BLaER1 treated with 17β-estradiol and CSF1 and Interleukin-3, amounts not matched to agents 10 nM and 100 nM (cell line): ENCODE results near the gene MCTP2.
A peak's percentile ranks its signal among the peaks of the same experiment; 100 is the strongest.

Source experiments
- H3K27ac ChIP-seq, 11 experiments: shearing (Covaris generic); formaldehyde crosslinking; 2 replicates each; pipeline ENCODE4 v1.8.1; 2022
- H3K27me3 ChIP-seq, 11 experiments: shearing (Covaris generic); formaldehyde crosslinking; 2 replicates each; pipeline ENCODE4 v1.8.1; 2022
- H3K36me3 ChIP-seq, 11 experiments: shearing (Covaris generic); formaldehyde crosslinking; 2 replicates each; pipeline ENCODE4 v1.8.1; 2022
- H3K4me1 ChIP-seq, 10 experiments: shearing (Covaris generic); formaldehyde crosslinking; 2 replicates each; pipeline ENCODE4 v1.8.1; 2022
- H3K4me2 ChIP-seq, 11 experiments: shearing (Covaris generic); formaldehyde crosslinking; 2 replicates each; pipeline ENCODE4 v1.8.1; 2022
- H3K4me3 ChIP-seq, 10 experiments: shearing (Covaris generic); formaldehyde crosslinking; 2 replicates each; pipeline ENCODE4 v1.8.1; 2022
- H3K9ac ChIP-seq, 11 experiments: shearing (Covaris generic); formaldehyde crosslinking; 2 replicates each; pipeline ENCODE4 v1.8.1; 2022
- H3K9me3 ChIP-seq, 11 experiments: shearing (Covaris generic); formaldehyde crosslinking; replicated peaks in 1 of 11; 2 replicates each; pipeline ENCODE4 v1.8.1; 2022
- H4K20me1 ChIP-seq, 11 experiments: shearing (Covaris generic); formaldehyde crosslinking; 2 replicates each; pipeline ENCODE4 v1.8.1; 2022
- Cebpa-rat ChIP-seq, 11 experiments: shearing (Covaris generic); IDR thresholded peaks; 2 replicates each; pipeline ENCODE4 v1.8.1; 2022

The MCTP2 gene

GRCh38 chr15:94298364-94298763 lies 67.0 kb downstream of the MCTP2 start:
- peaks cover 0 to 22% (median 0%) of the 10 kb centered on the region in 11 experiments; a peak in 4 of 22 replicates for H3K27me3 ChIP-seq
- peak overlapping the region in 3 of 11 experiments; percentile 1 to 49 (median 37); a peak in 3 of 22 replicates for H3K9ac ChIP-seq
- H4K20me1 ChIP-seq = no peaks in the 10 kb centered on the region; a peak in 1 of 22 replicates
- peak overlapping the region; percentile 52 to 84 (median 70) for H3K4me2 ChIP-seq
- H3K4me1 ChIP-seq = peaks cover 20 to 53% (median 38%) of the 10 kb centered on the region in 10 experiments
- H3K27ac ChIP-seq = peak overlapping the region in 7 of 11 experiments; percentile 22 to 68 (median 59); a peak in 13 of 22 replicates
- H3K9me3 ChIP-seq = peaks cover 11 to 28% (median 19%) of the 10 kb centered on the region in 11 experiments; a peak in 20 of 22 replicates
- no peak for TF ChIP-seq Cebpa-rat (IDR thresholded peaks at IDR 0.05)
- H3K36me3 ChIP-seq = peaks cover 0 to 19% (median 0%) of the 10 kb centered on the region in 11 experiments; a peak in 9 of 22 replicates
- H3K4me3 ChIP-seq = peak overlapping the region in 1 of 10 experiments; percentile 19; a peak in 1 of 20 replicates

- Histone ChIP-seq H3K4me3 (no peak overlapping the region), H3K4me2 (no peak overlapping the region), H3K4me1 (peaks cover 15 to 41% (median 28%) of the 10 kb centered on the region in 10 experiments), H3K9ac (no peak overlapping the region), H3K27me3 (peaks cover 0 to 14% (median 0%) of the 10 kb centered on the region in 11 experiments; a peak in 4 of 22 replicates), H4K20me1 (no peaks in the 10 kb centered on the region; a peak in 1 of 22 replicates), H3K36me3 (peaks cover 0 to 35% (median 0%) of the 10 kb centered on the region in 11 experiments; a peak in 10 of 22 replicates), H3K9me3 (peaks cover 16 to 41% (median 28%) of the 10 kb centered on the region in 11 experiments; a peak in 20 of 22 replicates), H3K27ac (no peak overlapping the region)
- no peak for TF ChIP-seq Cebpa-rat (IDR thresholded peaks at IDR 0.05)
Observed at GRCh38 chr15:94300612-94301011, 69.3 kb downstream of the MCTP2 start.

- H3K27me3 ChIP-seq = peaks cover 0 to 36% (median 0%) of the 10 kb centered on the region in 11 experiments; a peak in 4 of 22 replicates
- peaks cover 4 to 34% (median 15%) of the 10 kb centered on the region in 10 experiments; a peak in 17 of 20 replicates for H3K4me1 ChIP-seq
- H3K4me3 ChIP-seq = no peak overlapping the region
- H3K4me2 ChIP-seq = peak overlapping the region in 5 of 11 experiments; percentile 0 to 21 (median 5); a peak in 1 of 22 replicates
- no peak overlapping the region for H3K9ac ChIP-seq
- no peaks in the 10 kb centered on the region; a peak in 1 of 22 replicates for H4K20me1 ChIP-seq
- TF ChIP-seq Cebpa-rat (IDR thresholded peaks at IDR 0.05) = no peak
- peaks cover 0 to 35% (median 0%) of the 10 kb centered on the region in 11 experiments; a peak in 10 of 22 replicates for H3K36me3 ChIP-seq
- H3K9me3 ChIP-seq = peaks cover 16 to 40% (median 28%) of the 10 kb centered on the region in 11 experiments; a peak in 20 of 22 replicates
- 0 out of 22 replicates have a peak overlapping the region, but pooled peaks of 1 of the 11 experiments have one; percentile 9 for H3K27ac ChIP-seq
Observed at GRCh38 chr15:94305133-94305532, 73.8 kb downstream of the MCTP2 start.

GRCh38 chr15:94306700-94307650 lies 75.6 kb downstream of the MCTP2 start:
- no peak for TF ChIP-seq Cebpa-rat (IDR thresholded peaks at IDR 0.05)
- Histone ChIP-seq H3K36me3 (peaks cover 0 to 29% (median 0%) of the 10 kb centered on the region in 11 experiments; a peak in 10 of 22 replicates), H4K20me1 (no peaks in the 10 kb centered on the region), H3K27ac (no peak overlapping the region), H3K9ac (no peak overlapping the region), H3K4me3 (no peak overlapping the region), H3K4me2 (peak overlapping the region in 9 of 11 experiments; percentile 5 to 59 (median 34); a peak in 13 of 22 replicates), H3K27me3 (peaks cover 0 to 41% (median 0%) of the 10 kb centered on the region in 11 experiments; a peak in 4 of 22 replicates), H3K4me1 (peaks cover 4 to 27% (median 15%) of the 10 kb centered on the region in 10 experiments; a peak in 17 of 20 replicates), H3K9me3 (peaks cover 13 to 32% (median 21%) of the 10 kb centered on the region in 11 experiments; a peak in 20 of 22 replicates)

DNA sequence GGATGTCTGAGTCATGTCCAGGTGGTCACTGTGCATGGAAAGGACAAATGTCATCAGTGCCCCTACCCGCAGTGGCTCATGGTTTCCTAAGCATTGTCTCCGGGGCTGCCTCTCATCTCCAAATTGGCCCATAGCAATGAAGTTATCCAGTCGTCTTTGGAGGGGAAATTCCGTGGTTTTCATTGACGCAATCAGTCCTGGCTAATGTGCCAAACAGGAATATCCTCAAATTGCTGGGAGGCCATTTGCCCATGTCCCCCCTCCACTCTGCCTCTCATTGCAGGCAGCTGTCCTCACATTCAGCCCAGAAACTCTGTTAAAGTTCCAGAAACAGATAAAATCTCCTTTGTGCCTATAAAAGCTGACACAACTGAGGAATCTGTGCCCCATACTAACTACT lies 81.6 kb downstream of the MCTP2 start:
- H3K9ac ChIP-seq = no peak overlapping the region
- H3K4me3 ChIP-seq = no peak overlapping the region
- H3K9me3 ChIP-seq = peaks cover 0 to 15% (median 13%) of the 10 kb centered on the region in 11 experiments; a peak in 16 of 22 replicates
- peaks cover 0 to 41% (median 17%) of the 10 kb centered on the region in 11 experiments; a peak in 13 of 22 replicates for H3K36me3 ChIP-seq
- peaks cover 0 to 5% (median 0%) of the 10 kb centered on the region in 10 experiments; a peak in 1 of 20 replicates for H3K4me1 ChIP-seq
- H3K27ac ChIP-seq = no peak overlapping the region
- H3K27me3 ChIP-seq = peaks cover 0 to 24% (median 0%) of the 10 kb centered on the region in 11 experiments; a peak in 5 of 22 replicates
- no peak for TF ChIP-seq Cebpa-rat (IDR thresholded peaks at IDR 0.05)
- H4K20me1 ChIP-seq = peaks cover 0 to 6% (median 0%) of the 10 kb centered on the region in 11 experiments; a peak in 1 of 22 replicates
- H3K4me2 ChIP-seq = no peak overlapping the region

DNA sequence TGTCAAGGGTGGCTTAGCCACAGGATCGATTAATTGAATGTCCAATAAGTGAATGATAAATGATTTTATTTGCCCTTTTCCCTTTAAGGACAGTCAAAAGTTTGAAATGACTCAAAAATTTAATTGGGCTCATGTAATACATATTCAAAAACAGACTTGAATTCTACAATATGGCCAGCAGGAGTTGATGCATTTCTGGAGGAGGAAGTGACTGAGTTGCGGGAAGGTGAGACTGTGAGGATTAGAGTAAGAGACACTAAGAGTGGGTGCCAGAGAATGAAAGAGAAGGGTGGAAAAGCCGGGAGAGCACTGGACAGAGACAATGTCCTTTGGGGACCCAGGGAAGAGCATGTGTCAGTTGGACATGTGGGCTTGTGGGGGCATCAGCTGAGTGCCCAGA lies 83.3 kb downstream of the MCTP2 start:
- Histone ChIP-seq H3K36me3 (peaks cover 0 to 42% (median 17%) of the 10 kb centered on the region in 11 experiments; a peak in 14 of 22 replicates), H4K20me1 (peaks cover 0 to 6% (median 0%) of the 10 kb centered on the region in 11 experiments; a peak in 1 of 22 replicates)

DNA sequence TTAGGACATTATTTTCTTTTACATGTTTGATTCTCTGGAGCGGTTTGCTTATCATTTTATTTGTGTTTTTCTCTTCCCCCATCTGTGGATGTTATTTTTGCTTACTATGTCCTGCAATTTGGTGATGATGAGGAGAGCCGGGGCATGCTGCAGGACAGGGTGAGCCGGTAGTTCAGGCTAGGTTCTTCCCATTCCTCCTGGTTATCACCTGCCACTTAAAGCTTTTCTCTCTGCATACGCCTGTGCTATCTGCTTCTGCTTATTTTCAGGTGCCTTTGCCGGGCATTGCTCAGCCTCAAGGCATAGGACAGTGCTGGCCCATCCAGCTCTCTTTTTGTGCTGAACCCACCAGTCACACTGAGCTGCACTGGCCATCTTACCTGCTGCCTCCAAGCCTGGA lies 85.8 kb downstream of the MCTP2 start:
- no peak overlapping the region for H3K9ac ChIP-seq
- H3K27ac ChIP-seq = no peak overlapping the region
- H3K27me3 ChIP-seq = peaks cover 0 to 36% (median 0%) of the 10 kb centered on the region in 11 experiments; a peak in 5 of 22 replicates
- H3K9me3 ChIP-seq = peaks cover 0 to 15% (median 13%) of the 10 kb centered on the region in 11 experiments; a peak in 16 of 22 replicates
- H3K4me2 ChIP-seq = no peak overlapping the region
- no peak overlapping the region for H3K4me3 ChIP-seq
- H4K20me1 ChIP-seq = peaks cover 0 to 6% (median 0%) of the 10 kb centered on the region in 11 experiments; a peak in 1 of 22 replicates
- H3K36me3 ChIP-seq = peaks cover 0 to 49% (median 17%) of the 10 kb centered on the region in 11 experiments; a peak in 14 of 22 replicates
- peaks cover 0 to 5% (median 0%) of the 10 kb centered on the region in 10 experiments; a peak in 3 of 20 replicates for H3K4me1 ChIP-seq
- no peak for TF ChIP-seq Cebpa-rat (IDR thresholded peaks at IDR 0.05)

More for the DNA sequence above, 83.3 kb downstream of the MCTP2 start:
- no peak overlapping the region for H3K27ac ChIP-seq
- H3K27me3 ChIP-seq = peaks cover 0 to 25% (median 0%) of the 10 kb centered on the region in 11 experiments; a peak in 5 of 22 replicates
- H3K9me3 ChIP-seq = peaks cover 0 to 15% (median 13%) of the 10 kb centered on the region in 11 experiments; a peak in 16 of 22 replicates
- no peak overlapping the region for H3K9ac ChIP-seq
- peaks cover 0 to 5% (median 0%) of the 10 kb centered on the region in 10 experiments; a peak in 1 of 20 replicates for H3K4me1 ChIP-seq
- H3K4me3 ChIP-seq = no peak overlapping the region
- no peak for TF ChIP-seq Cebpa-rat (IDR thresholded peaks at IDR 0.05)
- H3K4me2 ChIP-seq = no peak overlapping the region

GRCh38 chr15:94322141-94322540 lies 90.8 kb downstream of the MCTP2 start:
- H3K4me3 ChIP-seq = no peak overlapping the region
- H3K9me3 ChIP-seq = peaks cover 0 to 5% (median 4%) of the 10 kb centered on the region in 11 experiments; a peak in 15 of 22 replicates
- TF ChIP-seq Cebpa-rat (IDR thresholded peaks at IDR 0.05) = no peak
- H3K4me1 ChIP-seq = peaks cover 0 to 8% (median 0%) of the 10 kb centered on the region in 10 experiments; a peak in 3 of 20 replicates
- H3K36me3 ChIP-seq = peaks cover 0 to 23% (median 5%) of the 10 kb centered on the region in 11 experiments; a peak in 11 of 22 replicates
- peaks cover 0 to 41% (median 0%) of the 10 kb centered on the region in 11 experiments; a peak in 5 of 22 replicates for H3K27me3 ChIP-seq
- no peak overlapping the region for H3K27ac ChIP-seq
- no peaks in the 10 kb centered on the region; a peak in 1 of 22 replicates for H4K20me1 ChIP-seq
- no peak overlapping the region for H3K9ac ChIP-seq
- H3K4me2 ChIP-seq = peak overlapping the region in 3 of 11 experiments; percentile 12 to 35 (median 16); a peak in 3 of 22 replicates
